Mesenchymal stem cell (in vitro differentiated cells and primary cell): ENCODE measurements around the gene POU2F2.

Experiments used
- DNase-seq: peaks from one replicate; pipeline ENCODE4 v3.0.0-alpha.2; 2013
- H2AFZ ChIP-seq: one replicate; pipeline ENCODE4 v1.6.1; 2013; ENCODE audit warnings: low read depth, mild to moderate bottlenecking, control low read depth, inconsistent platforms, low read length, moderate library complexity
- H2AK5ac ChIP-seq: 2 replicates; pipeline ENCODE4 v1.6.1; 2013; ENCODE audit warnings: low read length, moderate library complexity, mild to moderate bottlenecking, inconsistent platforms; ENCODE audit not compliant: severe bottlenecking
- H2BK120ac ChIP-seq: one replicate; pipeline ENCODE4 v1.6.1; 2013; ENCODE audit warnings: low read depth, mild to moderate bottlenecking, inconsistent platforms, low read length, moderate library complexity
- H2BK12ac ChIP-seq, 2 experiments: one replicate each; pipeline ENCODE4 v1.6.1; 2013; ENCODE audit warnings: inconsistent platforms in 2 of 2, low read length in 2 of 2, mild to moderate bottlenecking in 2 of 2, moderate library complexity in 2 of 2, control low read depth in 1 of 2
- H2BK15ac ChIP-seq: one replicate; pipeline ENCODE4 v1.6.1; 2013; ENCODE audit warnings: mild to moderate bottlenecking, low read depth, inconsistent platforms; ENCODE audit not compliant: poor library complexity, severe bottlenecking
- H2BK5ac ChIP-seq: 2 replicates; pipeline ENCODE4 v1.6.1; 2013; ENCODE audit warnings: low read depth, mild to moderate bottlenecking, low read length, control low read depth, inconsistent platforms; ENCODE audit not compliant: poor library complexity, severe bottlenecking
- H3K14ac ChIP-seq, 2 experiments: one replicate each; pipeline ENCODE4 v1.6.1; 2013; ENCODE audit warnings: inconsistent platforms in 2 of 2, low read length in 2 of 2, control low read depth in 1 of 2, mild to moderate bottlenecking in 1 of 2, moderate library complexity in 1 of 2
- H3K18ac ChIP-seq, 2 experiments: one replicate each; pipeline ENCODE4 v1.6.1; 2013; ENCODE audit warnings: inconsistent platforms in 2 of 2, low read length in 2 of 2, control low read depth in 1 of 2, low read depth in 1 of 2, mild to moderate bottlenecking in 1 of 2
- H3K23ac ChIP-seq, 2 experiments: one replicate each; pipeline ENCODE4 v1.6.1; 2013; ENCODE audit warnings: inconsistent platforms in 2 of 2, low read length in 2 of 2, mild to moderate bottlenecking in 2 of 2, moderate library complexity in 2 of 2, control low read depth in 1 of 2
- H3K27ac ChIP-seq: 2 replicates; pipeline ENCODE4 v1.5.1; 2013; ENCODE audit warnings: mild to moderate bottlenecking, moderate library complexity, low read length, control low read depth, inconsistent platforms; ENCODE audit not compliant: poor library complexity, severe bottlenecking
- H3K27me3 ChIP-seq, 2 experiments: 2 replicates each; pipeline versions ENCODE4 v1.6.1 to v1.7.0; 2013; ENCODE audit warnings: low read length in 2 of 2, mild to moderate bottlenecking in 2 of 2, moderate library complexity in 2 of 2, control low read depth in 1 of 2, inconsistent platforms in 1 of 2; ENCODE audit not compliant: control insufficient read depth in 1 of 2, insufficient read depth in 1 of 2
- H3K36me3 ChIP-seq, 2 experiments: 2 replicates each; pipeline versions ENCODE4 v1.6.1 to v1.7.0; 2013; ENCODE audit warnings: low read length in 2 of 2, control low read depth in 1 of 2, inconsistent platforms in 1 of 2, low read depth in 1 of 2, mild to moderate bottlenecking in 1 of 2; ENCODE audit not compliant: insufficient read depth in 2 of 2, control insufficient read depth in 1 of 2
- H3K4ac ChIP-seq, 2 experiments: one replicate each; pipeline ENCODE4 v1.6.1; 2013; ENCODE audit warnings: inconsistent platforms in 2 of 2, low read length in 2 of 2, mild to moderate bottlenecking in 2 of 2, moderate library complexity in 2 of 2, control low read depth in 1 of 2, low read depth in 1 of 2
- H3K4me1 ChIP-seq: 2 replicates; pipeline ENCODE4 v1.6.1; 2013; ENCODE audit warnings: low read depth, low read length, control low read depth; ENCODE audit not compliant: control insufficient read depth, insufficient read depth
- H3K4me2 ChIP-seq: 2 replicates; pipeline ENCODE4 v1.6.1; 2013; ENCODE audit warnings: low read length, mild to moderate bottlenecking, inconsistent platforms; ENCODE audit not compliant: poor library complexity, severe bottlenecking
- H3K4me3 ChIP-seq, 2 experiments: 2 replicates each; pipeline versions ENCODE4 v1.5.1 to v1.7.0; 2013; ENCODE audit warnings: low read length in 2 of 2, mild to moderate bottlenecking in 2 of 2, control low read depth in 1 of 2, low read depth in 1 of 2; ENCODE audit not compliant: insufficient read depth in 1 of 2
- H3K79me1 ChIP-seq: replicated peaks from 2 replicates; pipeline ENCODE4 v1.6.1; 2013; ENCODE audit warnings: mild to moderate bottlenecking, control low read depth, low read length, inconsistent platforms; ENCODE audit not compliant: poor library complexity, severe bottlenecking
- H3K9ac ChIP-seq: 2 replicates; pipeline ENCODE4 v1.7.0; 2013; ENCODE audit warnings: mild to moderate bottlenecking, low read length, moderate library complexity
- H3K9me3 ChIP-seq: 2 replicates; pipeline ENCODE4 v1.7.0; 2013; ENCODE audit warnings: mild to moderate bottlenecking, low read length; ENCODE audit not compliant: control insufficient read depth
- H4K8ac ChIP-seq: one replicate; pipeline ENCODE4 v1.6.1; 2013; ENCODE audit warnings: inconsistent platforms, mild to moderate bottlenecking, low read length, moderate library complexity
- H4K91ac ChIP-seq: one replicate; pipeline ENCODE4 v1.6.1; 2013; ENCODE audit warnings: mild to moderate bottlenecking, low read length, inconsistent platforms
- WGBS: methylation state at CpG from one replicate; pipeline ENCODE4 v1.1.7; 2013; ENCODE audit warnings: mixed read lengths; 5-methylcytosine and 5-hydroxymethylcytosine counted together

POU2F2 gene

DNA sequence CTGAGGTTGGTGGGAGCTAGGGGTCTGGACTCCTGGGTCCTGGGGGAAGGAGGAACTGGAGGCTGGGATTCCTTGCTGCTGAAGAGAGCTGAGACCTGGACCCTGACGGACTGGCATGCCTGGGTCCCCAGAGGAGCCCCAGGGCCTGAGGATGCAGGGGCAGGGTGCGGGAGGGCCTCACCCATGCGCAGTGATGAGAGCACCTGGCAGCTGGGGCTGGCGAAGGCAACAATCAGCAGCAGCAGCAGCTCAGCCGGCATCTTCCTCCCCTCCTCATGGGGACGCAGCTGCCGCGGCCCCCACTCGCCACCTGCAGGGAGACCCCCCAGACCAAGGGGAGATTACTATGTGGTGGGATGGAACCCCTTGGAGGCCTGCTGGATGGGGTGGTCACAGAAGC is 66.7 kb downstream of the POU2F2 start:
- Histone ChIP-seq H3K36me3 (no peaks in the 10 kb centered on the region), H3K4me2 (no peak overlapping the region), H2AFZ (no peak overlapping the region), H3K4ac (no peak overlapping the region), H3K4me1 (peaks cover 5% of the 10 kb centered on the region), H3K18ac (no peak overlapping the region), H3K79me1 (no peaks in the 10 kb centered on the region), H3K14ac (no peak overlapping the region), H4K8ac (no peak overlapping the region), H2BK12ac (no peak overlapping the region), H2BK120ac (no peak overlapping the region), H2AK5ac (no peak overlapping the region), H3K9ac (no peak overlapping the region), H3K4me3 (no peak overlapping the region), H3K9me3 (no peaks in the 10 kb centered on the region), H2BK15ac (no peak overlapping the region), H3K23ac (no peak overlapping the region), H4K91ac (no peak overlapping the region), H2BK5ac (no peak overlapping the region), H3K27me3 (peaks cover 76 to 79% of the 10 kb centered on the region in 2 experiments), H3K27ac (no peak overlapping the region)
- no peak for DNase-seq
- WGBS = 86% methylated on average over 9 of the region's 9 CpGs

DNA sequence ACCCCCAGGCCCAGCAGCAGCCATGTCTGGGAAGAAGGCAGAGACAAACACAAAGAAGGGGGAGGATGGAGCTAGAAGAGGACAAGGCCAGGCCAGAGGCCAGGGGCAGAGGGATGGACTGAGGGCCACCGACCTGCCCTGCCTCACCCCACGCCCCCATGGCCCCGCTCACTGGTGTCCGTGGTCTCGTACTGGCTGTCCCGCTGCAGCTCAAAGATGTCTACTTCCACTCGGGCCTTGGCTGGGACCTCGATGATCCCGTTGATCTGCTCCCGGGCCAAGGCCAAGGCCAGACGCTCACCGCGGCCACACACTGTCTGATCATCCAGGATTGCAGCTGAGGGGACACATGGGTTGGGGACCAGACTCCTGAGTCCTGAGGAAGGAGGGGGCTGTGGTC is 67.2 kb downstream of the POU2F2 start:
- Histone ChIP-seq H3K4me3 (no peak overlapping the region), H3K4ac (no peak overlapping the region), H3K9ac (no peak overlapping the region), H3K27ac (no peak overlapping the region), H2BK120ac (no peak overlapping the region), H3K27me3 (peaks cover 72 to 75% of the 10 kb centered on the region in 2 experiments), H3K36me3 (no peaks in the 10 kb centered on the region), H2BK12ac (no peak overlapping the region), H4K91ac (no peak overlapping the region), H3K79me1 (no peaks in the 10 kb centered on the region), H2AFZ (no peak overlapping the region), H2BK15ac (no peak overlapping the region), H3K4me2 (no peak overlapping the region), H3K23ac (no peak overlapping the region), H3K4me1 (peaks cover 4% of the 10 kb centered on the region), H2BK5ac (no peak overlapping the region), H3K14ac (no peak overlapping the region), H3K9me3 (no peaks in the 10 kb centered on the region), H2AK5ac (no peak overlapping the region), H4K8ac (no peak overlapping the region), H3K18ac (no peak overlapping the region)
- no peak for DNase-seq
- 90% methylated on average over 13 of the region's 13 CpGs for WGBS

DNA sequence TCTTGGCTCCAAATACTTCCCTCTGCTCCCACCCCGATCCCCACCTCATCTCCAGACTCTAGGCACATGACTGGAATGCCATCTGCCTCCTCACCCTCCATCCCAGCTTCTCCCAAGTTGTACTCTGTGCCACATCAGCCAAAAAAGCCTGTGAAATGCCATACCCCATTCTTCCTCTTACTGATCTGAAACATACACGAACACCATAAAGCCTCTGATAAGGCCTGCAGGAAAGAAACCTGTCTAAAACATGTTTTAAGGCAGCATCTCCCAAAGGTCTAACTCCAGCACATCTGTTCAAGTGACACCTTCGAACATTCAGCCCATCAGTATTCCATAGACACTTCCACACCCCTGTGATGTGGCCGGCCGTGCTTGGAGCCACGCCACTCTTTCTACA is 67.8 kb downstream of the POU2F2 start:
- no peak overlapping the region for H3K23ac ChIP-seq
- H3K4ac ChIP-seq = no peak overlapping the region
- no peak overlapping the region for H3K4me3 ChIP-seq
- H2AK5ac ChIP-seq = no peak overlapping the region
- H3K4me2 ChIP-seq = no peak overlapping the region
- no peaks in the 10 kb centered on the region for H3K4me1 ChIP-seq
- no peak overlapping the region for H3K14ac ChIP-seq
- no peaks in the 10 kb centered on the region for H3K79me1 ChIP-seq
- no peak overlapping the region for H2AFZ ChIP-seq
- H2BK12ac ChIP-seq = no peak overlapping the region
- 81% methylated on average over 6 of the region's 6 CpGs for WGBS
- H4K91ac ChIP-seq = no peak overlapping the region
- H2BK120ac ChIP-seq = no peak overlapping the region
- H3K18ac ChIP-seq = no peak overlapping the region
- DNase-seq = no peak
- H4K8ac ChIP-seq = no peak overlapping the region
- H3K27ac ChIP-seq = no peak overlapping the region
- no peaks in the 10 kb centered on the region for H3K36me3 ChIP-seq
- H3K9me3 ChIP-seq = no peaks in the 10 kb centered on the region
- no peak overlapping the region for H3K9ac ChIP-seq
- no peak overlapping the region for H2BK15ac ChIP-seq
- H3K27me3 ChIP-seq = peaks cover 70 to 73% of the 10 kb centered on the region in 2 experiments
- no peak overlapping the region for H2BK5ac ChIP-seq

DNA sequence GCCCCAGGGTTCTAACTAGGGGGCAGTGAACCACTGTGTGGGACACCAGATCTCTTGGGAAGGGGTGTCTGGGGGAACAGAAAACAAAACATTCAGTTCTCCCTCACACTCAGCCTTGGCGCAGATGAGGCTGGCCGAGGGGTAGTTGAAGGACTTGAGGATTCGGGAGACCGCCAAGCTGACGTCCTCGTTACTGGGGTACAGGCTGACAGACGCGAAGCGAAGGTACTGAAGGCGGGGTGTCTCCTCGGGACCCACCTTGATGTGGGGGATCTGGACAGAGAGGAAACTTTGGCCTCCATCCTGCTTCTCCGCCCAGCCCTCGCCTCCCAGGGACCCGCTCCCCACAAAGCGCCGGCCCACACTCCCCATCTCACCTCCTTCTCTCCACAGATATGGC is 69.9 kb downstream of the POU2F2 start:
- Histone ChIP-seq H3K4ac (no peak overlapping the region), H4K91ac (no peak overlapping the region), H3K4me1 (no peaks in the 10 kb centered on the region), H3K9me3 (no peaks in the 10 kb centered on the region), H3K14ac (no peak overlapping the region), H3K27me3 (peaks cover 50 to 55% of the 10 kb centered on the region in 2 experiments), H3K4me2 (no peak overlapping the region), H2AFZ (no peak overlapping the region), H3K27ac (no peak overlapping the region), H3K23ac (no peak overlapping the region), H3K9ac (no peak overlapping the region), H2BK120ac (no peak overlapping the region), H3K36me3 (no peaks in the 10 kb centered on the region), H4K8ac (no peak overlapping the region), H3K4me3 (no peak overlapping the region), H2BK5ac (no peak overlapping the region), H2BK15ac (no peak overlapping the region), H2BK12ac (no peak overlapping the region), H2AK5ac (no peak overlapping the region), H3K18ac (no peak overlapping the region), H3K79me1 (no peaks in the 10 kb centered on the region)
- 97% methylated on average over 11 of the region's 16 CpGs for WGBS
- DNase-seq = no peak
